Adrenal gland (tissue), 12 donors: Measurements from ENCODE around the gene DCLK2. TPM values are rescaled to one million over a fixed set of nuclear protein-coding genes. Genes with fewer than 3 reads are reported as not detected.

ENCODE experiments used
- DNase-seq, 7 donors: peaks; one replicate each; pipeline ENCODE4 v3.0.0-alpha.2; 2019 to 2020
- H3K27ac ChIP-seq, 5 donors: fragments of 200-600 bp; sonication (generic) in 4 of 5; 1 replicate in 3 of 5; 2 replicates in 2 of 5; pipeline versions ENCODE4 v1.5.1 to v1.8.0; 2016 to 2020; ENCODE audit warnings: mild to moderate bottlenecking in 1 of 5
- H3K27me3 ChIP-seq: fragments of 200-600 bp; 2 replicates; pipeline ENCODE4 v1.8.0; 2021
- H3K36me3 ChIP-seq, 2 donors: fragments of 200-600 bp; replicated peaks in 1 of 2; 1 replicate in 1 of 2; 2 replicates in 1 of 2; pipeline versions ENCODE4 v1.5.1 to v1.8.0; 2018 to 2022
- H3K4me1 ChIP-seq, 2 donors: fragments of 200-600 bp; replicated peaks in 1 of 2; 1 replicate in 1 of 2; 2 replicates in 1 of 2; pipeline versions ENCODE4 v1.5.1 to v1.8.0; 2018 to 2021
- H3K4me3 ChIP-seq, 4 donors: fragments of 200-600 bp; sonication (generic) in 3 of 4; one replicate each; pipeline ENCODE4 v1.5.1; 2016 to 2018
- H3K9me3 ChIP-seq, 3 donors: fragments of 200-600 bp; sonication (generic) in 1 of 3; replicated peaks in 1 of 3; 1 replicate in 2 of 3; 2 replicates in 1 of 3; pipeline versions ENCODE4 v1.5.1 to v1.8.0; 2016 to 2021
- CTCF ChIP-seq, 6 experiments: fragments of 450-650 bp in 4 of 6; fragments of 200-600 bp in 2 of 6; sonication (generic) in 1 of 6; IDR thresholded peaks; 1 replicate in 5 of 6; 2 replicates in 1 of 6; pipeline versions ENCODE4 v1.5.1 to v1.8.0; 2016 to 2021; ENCODE audit warnings: antibody characterized with exemption in 6 of 6, mild to moderate bottlenecking in 2 of 6, moderate library complexity in 1 of 6
- POLR2A ChIP-seq, 2 donors: fragments of 450-650 bp; IDR thresholded peaks; one replicate each; pipeline ENCODE4 v1.6.1; 2017; ENCODE audit warnings: antibody characterized with exemption in 2 of 2, mild to moderate bottlenecking in 2 of 2, moderate library complexity in 1 of 2
- WGBS, 4 donors: extraction: QIAGEN DNeasy Blood & Tissue Kit in 2 of 4; methylation state at CpG; one replicate each; pipeline versions ENCODE4 v1.1.5 to v1.1.7; 2013 to 2017; 5-methylcytosine and 5-hydroxymethylcytosine counted together
- intact Hi-C, 2 donors: fragments of 100-400 bp; cut with DNase I; formaldehyde crosslinking; loops; one replicate each; pipeline versions ENCODE4 v1.14.1 to v1.15.0; 2022 to 2023
- polyA plus RNA-seq, 3 donors: library from polyadenylated mRNA; stranded (reverse); fragments of 200-250 nt in 2 of 3; fragments of 350-450 nt in 1 of 3; fragmentation: Illumina TruSeq in 1 of 3; extraction: RNeasy Lipid Tissue Mini Kit (QIAGEN cat#74804) in 1 of 3; gene quantifications; one replicate each; pipeline ENCODE4 v1.2.3, GENCODE V29; 2013 to 2014
- total RNA-seq, 9 donors: library from RNA; depleted of rRNA in 4 of 9; stranded (reverse); fragments of >200 nt in 4 of 9; fragments of 120-200 nt in 1 of 9; fragmentation: NEBNext Ultra II Directional in 1 of 9; extraction: Animal tissue kit (Norgen Biotek cat#: 25700) in 1 of 9; gene quantifications; one replicate each; pipeline versions ENCODE4 v1.1.0 to v1.2.4, GENCODE V29; 2013 to 2023
- donor health status: healthy with polysubstance abuse.
- donor health status: Bipolar disorder and iron deficiency.
- donor health status: DM: yes; HTN: yes; CAD: no.
- donor health status: DM: no; HTN: no; CAD: no.
- donor health status: DM: no; HTN: no; CAD: no.
- donor health status: DM: yes; HTN: yes; CAD: no.

The DCLK2 gene
- total and polyA plus RNA-seq, 12 donors = 2.9 to 11.4 (median 6.3) TPM

DNA sequence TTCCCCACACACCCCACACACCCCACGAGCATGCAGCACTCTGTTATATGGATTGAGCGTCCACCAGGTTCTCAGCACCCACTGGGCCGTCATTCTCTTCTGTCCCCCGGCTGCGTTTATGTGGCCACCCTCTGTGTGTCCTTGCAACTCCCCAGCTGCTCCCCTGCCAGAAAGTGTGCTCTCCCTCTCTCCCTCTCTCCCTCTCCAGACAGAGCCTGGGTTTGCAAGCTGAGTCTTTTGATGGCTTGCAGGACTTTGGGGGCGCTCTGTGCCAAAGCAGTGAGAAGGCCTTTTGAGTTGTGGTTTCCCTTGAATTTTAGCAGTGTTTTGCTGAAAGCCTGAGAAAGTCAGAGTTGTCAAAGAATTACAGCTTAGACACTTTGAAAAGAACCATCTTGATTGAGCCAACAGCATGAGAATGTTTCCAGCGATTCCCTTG is 173.5 kb downstream of the DCLK2 start:
- no peak for DNase-seq
- intact Hi-C loops = no loop called here
- H3K4me3 ChIP-seq = no peak overlapping the region
- H3K4me1 ChIP-seq = no peaks in the 10 kb centered on the region
- WGBS, 4 donors = 69 to 90% (median 75%) methylated on average over 7 of the region's 7 CpGs
- H3K27me3 ChIP-seq = no peaks in the 10 kb centered on the region
- H3K27ac ChIP-seq = no peak overlapping the region
- TF ChIP-seq CTCF (IDR thresholded peaks at IDR 0.05) = no peak
- no peak for TF ChIP-seq POLR2A (IDR thresholded peaks at IDR 0.05)
- H3K9me3 ChIP-seq = no peaks in the 10 kb centered on the region
- H3K36me3 ChIP-seq = no peaks in the 10 kb centered on the region

- TF ChIP-seq CTCF (IDR thresholded peaks at IDR 0.05) (no peak), POLR2A (IDR thresholded peaks at IDR 0.05) (no peak)
- Histone ChIP-seq H3K9me3 (no peaks in the 10 kb centered on the region), H3K4me1 (no peaks in the 10 kb centered on the region), H3K36me3 (no peaks in the 10 kb centered on the region), H3K4me3 (no peak overlapping the region), H3K27ac (no peak overlapping the region), H3K27me3 (no peaks in the 10 kb centered on the region)
- intact Hi-C loops = no loop called here
- WGBS, 4 donors = 87 to 95% (median 92%) methylated on average over 6 of the region's 6 CpGs
- no peak for DNase-seq
These were observed 174.1 kb downstream of the DCLK2 start for GRCh38 chr4:150252306-150252705.

DNA sequence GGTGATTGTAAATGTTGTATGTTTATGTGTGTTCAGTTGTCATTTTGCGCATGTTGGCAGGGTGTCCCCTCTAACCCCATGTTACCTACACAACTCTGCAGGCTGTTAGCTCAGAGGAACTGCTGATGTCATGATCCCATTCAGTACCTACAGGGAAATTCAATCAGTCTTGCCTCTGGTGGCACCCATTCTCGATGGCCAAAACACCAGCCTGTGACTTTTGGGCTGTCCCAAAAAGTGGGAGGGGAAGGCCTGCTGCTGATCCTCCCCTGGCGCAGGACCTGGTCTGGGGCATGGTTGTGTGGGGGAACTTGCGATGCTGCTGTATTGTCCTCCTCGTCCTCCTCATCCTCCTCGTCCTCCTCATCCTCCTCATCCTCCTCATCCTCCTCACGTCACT is 174.5 kb downstream of the DCLK2 start:
- no peaks in the 10 kb centered on the region for H3K36me3 ChIP-seq
- H3K27ac ChIP-seq = no peak overlapping the region
- no peak for TF ChIP-seq CTCF (IDR thresholded peaks at IDR 0.05)
- no peak for TF ChIP-seq POLR2A (IDR thresholded peaks at IDR 0.05)
- intact Hi-C loops = no loop called here
- no peak for DNase-seq
- H3K27me3 ChIP-seq = no peaks in the 10 kb centered on the region
- WGBS, 4 donors = 82 to 96% (median 91%) methylated on average over 6 to 7 of the region's 7 CpGs
- no peak overlapping the region for H3K4me3 ChIP-seq
- H3K9me3 ChIP-seq = no peaks in the 10 kb centered on the region
- no peaks in the 10 kb centered on the region for H3K4me1 ChIP-seq

- no peaks in the 10 kb centered on the region for H3K4me1 ChIP-seq
- intact Hi-C loops = no loop called here
- H3K36me3 ChIP-seq = no peaks in the 10 kb centered on the region
- no peak for TF ChIP-seq CTCF (IDR thresholded peaks at IDR 0.05)
- no peak for TF ChIP-seq POLR2A (IDR thresholded peaks at IDR 0.05)
- WGBS, 4 donors = 96 to 97% (median 97%) methylated on average over 11 of the region's 11 CpGs
- no peak overlapping the region for H3K27ac ChIP-seq
- H3K27me3 ChIP-seq = no peaks in the 10 kb centered on the region
- no peak overlapping the region for H3K4me3 ChIP-seq
- no peaks in the 10 kb centered on the region for H3K9me3 ChIP-seq
- DNase-seq = no peak
These were observed 175.2 kb downstream of the DCLK2 start for GRCh38 chr4:150253416-150253815.
